CD4-positive, alpha-beta T cell (primary cell): ENCODE results near the gene APOA4. TPM values are rescaled to one million over a fixed set of nuclear protein-coding genes. Genes with fewer than 3 reads are reported as not detected.

ENCODE experiments used
- ATAC-seq: fragments of 200-7000 bp; cut with Tn5 transposase; one replicate; pipeline ENCODE4 v1.10.0; 2022; ENCODE audit warnings: mild to moderate bottlenecking; ENCODE audit not compliant: poor library complexity
- CTCF ChIA-PET: fragments of 350-600 bp; sonication (Branson Sonifier 250); formaldehyde crosslinking; loops from one replicate; lab custom pipeline; 2021; ENCODE audit warnings: antibody characterized with exemption, inconsistent platforms; lab: Charles Lee
- POLR2A ChIA-PET: fragments of 350-600 bp; sonication (Branson Sonifier 250); formaldehyde crosslinking; loops from one replicate; lab custom pipeline; 2021; ENCODE audit warnings: antibody characterized with exemption, inconsistent platforms; lab: Charles Lee
- DNase-seq, 14 experiments: peaks; one replicate each; pipeline ENCODE4 v3.0.0-alpha.2; 2013 to 2020; ENCODE audit warnings: mixed read lengths in 2 of 14
- H3K27ac ChIP-seq, 2 donors: one replicate each; pipeline versions ENCODE4 v1.5.1 to v1.7.0; 2013; ENCODE audit warnings: low read length in 2 of 2, low read depth in 1 of 2, mild to moderate bottlenecking in 1 of 2
- H3K27me3 ChIP-seq, 2 experiments: 1 replicate in 1 of 2; 2 replicates in 1 of 2; pipeline versions ENCODE4 v1.6.1 to v1.7.0; 2013; ENCODE audit warnings: low read length in 2 of 2, control low read depth in 1 of 2, mild to moderate bottlenecking in 1 of 2, moderate library complexity in 1 of 2; ENCODE audit not compliant: insufficient read depth in 2 of 2, control insufficient read depth in 1 of 2
- H3K36me3 ChIP-seq: one replicate; pipeline ENCODE4 v1.6.1; 2013; ENCODE audit warnings: low read length, control low read depth; ENCODE audit not compliant: insufficient read depth
- H3K4me1 ChIP-seq: one replicate; pipeline ENCODE4 v1.6.1; 2013; ENCODE audit warnings: low read length, control low read depth; ENCODE audit not compliant: insufficient read depth
- H3K4me3 ChIP-seq: one replicate; pipeline ENCODE4 v1.5.1; 2013; ENCODE audit warnings: mild to moderate bottlenecking, low read length, moderate library complexity
- H3K9me3 ChIP-seq, 2 experiments: 1 replicate in 1 of 2; 2 replicates in 1 of 2; pipeline versions ENCODE4 v1.6.1 to v1.7.0; 2013; ENCODE audit warnings: low read length in 2 of 2, mild to moderate bottlenecking in 2 of 2, control low read depth in 1 of 2, moderate library complexity in 1 of 2; ENCODE audit not compliant: control insufficient read depth in 1 of 2, insufficient read depth in 1 of 2
- H3K27ac Mint-ChIP-seq: one replicate; pipeline ENCODE4 v1.8.0; 2020; ENCODE audit warnings: mixed read lengths
- H3K27me3 Mint-ChIP-seq: one replicate; pipeline ENCODE4 v1.8.0; 2021; ENCODE audit warnings: mixed read lengths
- H3K36me3 Mint-ChIP-seq: one replicate; pipeline ENCODE4 v1.8.0; 2021; ENCODE audit warnings: low read depth, mixed read lengths
- H3K4me1 Mint-ChIP-seq: one replicate; pipeline ENCODE4 v1.8.0; 2021; ENCODE audit warnings: low read depth, mixed read lengths
- H3K4me3 Mint-ChIP-seq: one replicate; pipeline ENCODE4 v1.8.0; 2020; ENCODE audit warnings: mild to moderate bottlenecking, mixed read lengths
- H3K9me3 Mint-ChIP-seq: one replicate; pipeline ENCODE4 v1.8.0; 2020; ENCODE audit warnings: mixed read lengths
- intact Hi-C, 2 experiments: fragments of 100-400 bp; cut with DNase I in 1 of 2; cut with micrococcal nuclease in 1 of 2; formaldehyde crosslinking; loops; one replicate each; pipeline versions ENCODE4 v1.15.1 to v1.9.0; 2023 to 2025; cut with DNase I, micrococcal nuclease
- total RNA-seq, 174 experiments: library from RNA in 2 of 174; stranded (reverse) in 2 of 174; gene quantifications; one replicate each; pipeline ENCODE4 v1.2.3 and lab custom pipeline; 2021 to 2026
- TF ChIP-seq, protein P1 (sequence below): fragments of 200-600 bp; IDR thresholded peaks from one replicate; pipeline ENCODE4 v1.8.0; 2022; ENCODE audit warnings: antibody characterized with exemption, mild to moderate bottlenecking

Gene APOA4
- total RNA-seq, 2 experiments from 2014 or later, result not detected

- no peaks in the 10 kb centered on the region for H3K9me3 ChIP-seq
- Mint-ChIP-seq H3K4me1 (no peaks in the 10 kb centered on the region), H3K9me3 (no peaks in the 10 kb centered on the region), H3K27me3 (no peaks in the 10 kb centered on the region), H3K36me3 (no peaks in the 10 kb centered on the region), H3K4me3 (no peak overlapping the region), H3K27ac (no peak overlapping the region)
- CTCF ChIA-PET, result interaction anchor here (2.0 kb wide), 1 partner anchor 15 kb away, joined by 5 read pairs; no protein-coding TSS in a partner anchor
- TF ChIP-seq, protein P1, sequence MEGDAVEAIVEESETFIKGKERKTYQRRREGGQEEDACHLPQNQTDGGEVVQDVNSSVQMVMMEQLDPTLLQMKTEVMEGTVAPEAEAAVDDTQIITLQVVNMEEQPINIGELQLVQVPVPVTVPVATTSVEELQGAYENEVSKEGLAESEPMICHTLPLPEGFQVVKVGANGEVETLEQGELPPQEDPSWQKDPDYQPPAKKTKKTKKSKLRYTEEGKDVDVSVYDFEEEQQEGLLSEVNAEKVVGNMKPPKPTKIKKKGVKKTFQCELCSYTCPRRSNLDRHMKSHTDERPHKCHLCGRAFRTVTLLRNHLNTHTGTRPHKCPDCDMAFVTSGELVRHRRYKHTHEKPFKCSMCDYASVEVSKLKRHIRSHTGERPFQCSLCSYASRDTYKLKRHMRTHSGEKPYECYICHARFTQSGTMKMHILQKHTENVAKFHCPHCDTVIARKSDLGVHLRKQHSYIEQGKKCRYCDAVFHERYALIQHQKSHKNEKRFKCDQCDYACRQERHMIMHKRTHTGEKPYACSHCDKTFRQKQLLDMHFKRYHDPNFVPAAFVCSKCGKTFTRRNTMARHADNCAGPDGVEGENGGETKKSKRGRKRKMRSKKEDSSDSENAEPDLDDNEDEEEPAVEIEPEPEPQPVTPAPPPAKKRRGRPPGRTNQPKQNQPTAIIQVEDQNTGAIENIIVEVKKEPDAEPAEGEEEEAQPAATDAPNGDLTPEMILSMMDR, result no peak
- POLR2A ChIA-PET, result no interaction called here
- no peaks in the 10 kb centered on the region for H3K36me3 ChIP-seq
- DNase-seq, result no peak
- H3K27me3 ChIP-seq, result no peaks in the 10 kb centered on the region
- H3K27ac ChIP-seq, result no peak overlapping the region
- intact Hi-C loops, result no loop called here
- no peak for ATAC-seq
- H3K4me1 ChIP-seq, result no peaks in the 10 kb centered on the region
- no peak overlapping the region for H3K4me3 ChIP-seq
These were observed 1.8 kb downstream of the APOA4 start for GRCh38 chr11:116821050-116821918.

DNA sequence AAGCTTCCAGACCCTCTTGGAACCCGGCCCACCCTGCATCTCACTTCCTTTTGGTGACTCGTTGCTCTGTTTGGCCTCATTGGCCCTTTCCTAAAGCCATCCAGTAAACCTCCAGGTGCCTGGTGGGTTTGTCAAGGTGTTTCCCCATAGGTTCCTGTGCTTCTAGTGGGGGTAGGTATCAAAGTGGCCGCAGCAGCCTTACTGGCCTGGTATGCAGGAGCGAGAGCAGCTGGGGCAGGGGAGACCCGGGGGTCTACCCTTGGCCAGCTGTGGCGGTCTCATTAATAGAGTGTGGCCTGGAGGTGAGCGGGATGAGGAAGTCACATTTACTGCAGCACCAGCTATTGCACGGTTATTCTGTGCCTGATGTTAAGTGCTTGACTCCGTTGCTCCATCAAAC, 4.1 kb downstream of the APOA4 start:
- Histone ChIP-seq H3K27me3 (no peaks in the 10 kb centered on the region), H3K27ac (no peak overlapping the region), H3K36me3 (no peaks in the 10 kb centered on the region), H3K9me3 (no peaks in the 10 kb centered on the region), H3K4me1 (no peaks in the 10 kb centered on the region), H3K4me3 (no peak overlapping the region)
- intact Hi-C loops, result no loop called here
- DNase-seq, result no peak
- Mint-ChIP-seq H3K4me1 (no peaks in the 10 kb centered on the region), H3K27ac (no peak overlapping the region), H3K9me3 (no peaks in the 10 kb centered on the region), H3K4me3 (no peak overlapping the region), H3K36me3 (no peaks in the 10 kb centered on the region), H3K27me3 (no peaks in the 10 kb centered on the region)
- ATAC-seq, result no peak
- TF ChIP-seq, protein P1, result no peak
- ChIA-PET POLR2A (no interaction called here), CTCF (no interaction called here)

DNA sequence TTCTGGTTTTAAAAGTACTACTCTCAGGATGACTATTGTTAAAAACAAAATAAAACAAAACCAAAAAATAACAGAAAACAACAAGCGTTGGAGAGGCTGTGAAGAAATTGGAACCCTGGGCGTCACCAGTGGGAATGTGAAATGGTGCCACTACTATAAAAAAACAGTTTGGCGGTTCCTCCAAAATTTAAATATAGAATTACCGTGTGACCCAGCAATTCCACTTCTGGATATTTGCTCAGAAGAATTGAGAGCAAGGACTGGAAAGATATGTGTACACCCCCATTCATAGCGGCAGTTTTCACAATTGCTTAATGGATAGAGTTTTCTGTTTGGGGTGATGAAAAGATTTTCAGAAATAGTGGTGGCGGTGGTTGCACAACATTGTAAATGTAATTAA, 8.6 kb downstream of the APOA4 start:
- intact Hi-C loops, result no loop called here
- CTCF ChIA-PET, result no interaction called here
- no peaks in the 10 kb centered on the region for H3K4me1 Mint-ChIP-seq

More for the DNA sequence above, 8.6 kb downstream of the APOA4 start:
- ATAC-seq (no peak), DNase-seq (no peak)
- no peak overlapping the region for H3K4me3 Mint-ChIP-seq
- no peak overlapping the region for H3K27ac ChIP-seq
- H3K27me3 ChIP-seq, result no peaks in the 10 kb centered on the region
- H3K9me3 ChIP-seq, result no peaks in the 10 kb centered on the region
- H3K4me1 ChIP-seq, result no peaks in the 10 kb centered on the region
- H3K9me3 Mint-ChIP-seq, result no peaks in the 10 kb centered on the region
- H3K36me3 Mint-ChIP-seq, result no peaks in the 10 kb centered on the region
- no peak overlapping the region for H3K27ac Mint-ChIP-seq
- no peaks in the 10 kb centered on the region for H3K36me3 ChIP-seq
- H3K4me3 ChIP-seq, result no peak overlapping the region
- TF ChIP-seq, protein P1, result no peak
- H3K27me3 Mint-ChIP-seq, result no peaks in the 10 kb centered on the region
- POLR2A ChIA-PET, result no interaction called here
